IPS-11a (cell line): Measurements from ENCODE around the gene ANGPT4.
A peak's percentile ranks its signal among the peaks of the same experiment; 100 is the strongest.

Experiments
- H3K4me3 ChIP-seq: one replicate; pipeline ENCODE4 v1.5.1; 2013; ENCODE audit warnings: low read depth, low read length, control low read depth

ANGPT4 gene

GRCh38 chr20:845941-846893, 69.9 kb downstream of the ANGPT4 start:
- no peak overlapping the region for H3K4me3 ChIP-seq

- no peak overlapping the region for H3K4me3 ChIP-seq
These were observed 70.8 kb downstream of the ANGPT4 start for GRCh38 chr20:845226-845868.

DNA sequence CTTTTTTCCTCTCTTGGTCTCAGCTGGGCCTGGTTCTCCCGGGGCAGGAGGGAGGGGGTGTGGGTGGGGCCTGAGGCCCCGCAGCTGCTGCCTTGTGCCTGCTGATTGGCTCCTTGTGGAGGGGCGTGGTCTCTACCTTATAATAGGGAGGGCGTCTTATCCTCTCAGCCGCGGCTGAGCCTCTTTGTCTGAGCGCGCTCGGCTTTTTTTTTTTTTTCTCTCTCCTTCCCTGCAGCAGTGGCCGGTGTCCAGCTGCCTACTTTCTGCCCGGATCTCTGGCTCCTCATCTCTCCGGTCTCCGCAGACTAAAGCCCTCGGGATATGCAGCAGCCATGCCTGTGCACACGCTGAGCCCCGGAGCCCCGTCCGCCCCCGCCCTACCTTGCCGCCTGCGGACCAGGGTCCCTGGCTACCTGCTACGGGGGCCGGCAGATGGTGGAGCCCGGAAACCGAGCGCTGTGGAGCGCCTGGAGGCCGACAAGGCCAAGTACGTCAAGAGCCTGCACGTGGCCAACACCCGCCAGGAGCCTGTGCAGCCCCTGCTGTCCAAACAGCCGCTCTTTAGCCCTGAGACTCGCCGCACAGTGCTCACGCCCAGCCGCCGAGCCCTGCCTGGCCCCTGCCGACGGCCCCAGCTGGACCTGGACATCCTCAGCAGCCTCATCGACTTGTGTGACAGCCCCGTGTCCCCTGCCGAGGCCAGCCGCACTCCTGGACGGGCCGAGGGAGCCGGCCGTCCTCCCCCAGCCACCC, 71.5 kb downstream of the ANGPT4 start:
- peak overlapping the region; percentile 43 for H3K4me3 ChIP-seq

DNA sequence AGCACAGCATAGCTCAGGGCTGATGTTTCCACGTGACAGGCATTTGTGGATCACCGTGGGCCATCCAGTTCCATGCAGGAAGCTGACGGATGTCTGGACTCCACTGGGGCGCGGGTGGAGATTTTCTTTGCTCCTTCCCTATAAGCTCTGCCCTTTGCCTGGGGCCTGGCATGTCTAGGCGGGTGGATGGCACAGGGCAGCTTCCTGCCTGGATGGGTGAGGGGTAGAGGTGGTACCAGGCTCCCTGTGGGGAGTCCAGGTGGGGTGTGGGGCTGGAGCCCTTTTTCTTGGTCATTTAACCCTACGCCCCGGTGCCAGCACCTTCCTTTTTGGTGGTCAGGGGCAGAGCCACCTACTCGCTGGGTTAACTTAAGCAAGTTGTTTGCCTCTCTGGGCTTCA, 72.2 kb downstream of the ANGPT4 start:
- no peak overlapping the region for H3K4me3 ChIP-seq

- H3K4me3 ChIP-seq = no peak overlapping the region
These were observed 73.6 kb downstream of the ANGPT4 start for GRCh38 chr20:842547-842940.

DNA sequence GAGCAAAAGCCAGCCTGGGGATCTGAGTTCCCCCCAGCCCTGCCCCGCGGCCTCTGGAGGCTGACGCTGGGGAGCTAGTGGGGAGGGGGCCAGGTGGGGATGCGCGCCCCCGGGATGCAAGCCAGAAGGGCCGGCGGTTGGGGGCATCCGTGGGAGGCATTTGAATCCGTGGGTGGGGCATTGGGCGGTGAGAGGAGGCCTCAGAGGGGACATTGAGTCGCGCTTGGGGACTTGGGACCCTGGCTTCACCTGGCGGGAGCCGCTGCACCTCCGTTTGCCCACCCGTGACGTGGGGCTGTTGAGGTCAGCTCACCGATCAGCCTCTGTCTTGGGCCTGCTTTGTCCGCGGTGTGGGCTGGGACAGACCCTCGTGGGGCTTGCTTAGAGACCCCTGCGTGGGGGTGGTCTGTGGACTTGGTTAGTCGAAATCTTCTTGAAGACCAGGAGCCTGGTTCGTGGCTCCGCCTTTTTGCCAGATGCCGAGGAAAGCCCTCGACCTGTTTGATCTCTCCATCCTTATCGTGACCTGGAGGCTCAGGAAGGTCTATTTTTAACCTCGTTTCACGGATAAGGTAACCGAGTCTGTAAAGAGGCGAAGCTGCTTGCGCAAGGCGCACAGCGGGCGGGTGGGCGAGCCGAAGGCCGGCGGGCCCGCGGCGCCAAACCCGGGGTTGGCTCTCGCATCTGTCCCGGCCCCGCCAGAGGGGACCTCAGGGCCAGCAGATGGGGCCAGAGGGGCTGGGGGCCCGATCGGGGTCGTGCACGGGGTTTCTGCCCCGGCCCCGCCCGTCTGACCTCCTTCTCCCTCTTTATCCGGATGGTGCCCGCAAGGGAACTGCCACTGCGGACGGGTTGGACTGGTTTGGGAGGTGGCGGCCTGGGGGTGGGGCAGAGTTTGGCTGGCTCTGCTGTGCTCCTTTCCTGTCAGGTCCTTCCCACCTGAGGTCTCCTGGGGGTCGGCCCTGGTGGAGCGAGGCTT, 74.3 kb downstream of the ANGPT4 start:
- H3K4me3 ChIP-seq = peak overlapping the region; percentile 70

GRCh38 chr20:840858-841567, 75.1 kb downstream of the ANGPT4 start:
- peak overlapping the region; percentile 70 for H3K4me3 ChIP-seq

DNA sequence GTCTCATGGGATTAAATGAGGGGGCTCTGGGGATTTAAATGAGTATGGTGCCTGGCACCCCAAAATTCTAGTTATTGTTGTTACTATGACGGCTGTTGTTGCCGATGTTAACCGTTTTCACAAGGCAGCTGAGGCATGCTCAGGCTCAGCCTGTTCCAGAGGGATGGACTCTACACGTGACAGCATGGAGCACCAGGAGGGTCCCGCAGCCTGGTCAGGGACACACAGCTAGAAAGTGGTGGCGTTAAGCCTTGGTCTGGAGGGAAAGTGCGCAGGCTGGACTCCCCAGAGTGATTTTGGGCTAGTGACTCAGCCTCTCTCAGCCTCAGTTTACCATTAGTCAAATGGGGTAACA, 75.7 kb downstream of the ANGPT4 start:
- no peak overlapping the region for H3K4me3 ChIP-seq

DNA sequence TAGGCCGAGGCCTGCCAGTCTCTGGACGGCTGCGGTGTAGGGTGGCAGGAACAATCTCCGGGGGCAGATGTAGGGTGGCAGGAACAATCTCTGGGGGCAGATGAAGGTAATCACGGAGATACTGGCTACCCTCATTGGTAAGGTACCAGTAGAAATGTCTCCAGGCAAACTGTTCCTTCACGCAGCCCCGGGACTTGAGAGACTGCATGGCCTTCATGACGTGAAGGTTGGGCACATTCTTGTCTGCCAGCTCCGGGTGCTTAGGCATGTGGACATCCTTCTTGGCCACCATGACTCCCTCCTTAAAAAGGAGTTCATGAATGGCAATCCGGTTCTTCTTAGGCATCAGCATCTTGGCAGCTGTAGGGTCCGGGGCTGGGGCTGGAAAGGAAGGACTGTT, 76.5 kb downstream of the ANGPT4 start:
- no peak overlapping the region for H3K4me3 ChIP-seq

DNA sequence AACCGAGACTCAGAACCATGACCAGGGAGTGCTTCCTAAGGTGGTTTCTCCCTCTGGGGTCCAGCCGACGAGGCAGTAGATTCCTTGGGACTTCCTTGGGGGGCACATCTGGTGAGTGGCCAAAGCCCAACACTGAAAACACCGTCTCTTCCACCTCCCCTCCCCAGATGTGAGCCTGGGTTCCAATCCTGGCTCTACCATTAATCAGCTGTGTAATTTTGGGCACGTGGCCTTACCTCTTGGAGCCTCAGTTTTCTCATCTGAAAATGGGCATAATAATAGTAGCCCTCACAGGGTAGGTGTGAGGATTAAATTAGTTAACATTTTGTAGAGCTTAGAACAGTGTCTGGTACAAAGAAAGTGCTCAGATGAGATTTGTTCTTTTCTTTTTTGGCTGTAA, 77.1 kb downstream of the ANGPT4 start:
- H3K4me3 ChIP-seq = no peak overlapping the region

- no peak overlapping the region for H3K4me3 ChIP-seq
These were observed 79.9 kb downstream of the ANGPT4 start for GRCh38 chr20:836190-836589.

DNA sequence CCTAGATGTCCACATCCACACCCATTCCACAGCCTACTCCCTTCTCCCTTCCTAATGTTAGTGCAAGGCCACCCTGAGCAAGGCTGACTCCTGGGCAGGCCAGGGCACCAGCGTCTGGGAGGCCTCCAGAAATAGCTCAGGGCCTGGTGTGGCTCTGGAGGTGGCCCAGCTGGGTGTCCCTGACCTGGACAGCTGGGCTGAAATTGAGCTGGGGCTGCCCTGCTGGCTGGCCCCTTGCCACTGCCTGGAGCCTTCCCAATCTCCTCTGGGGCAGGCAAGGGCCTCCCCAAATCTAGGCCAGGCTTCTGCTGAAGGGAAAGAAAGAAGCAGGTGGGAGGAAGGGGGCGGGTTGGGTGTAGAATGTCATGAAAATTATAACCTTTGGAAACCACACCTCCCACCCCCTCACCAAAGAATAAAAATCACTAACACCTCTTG, 80.5 kb downstream of the ANGPT4 start:
- no peak overlapping the region for H3K4me3 ChIP-seq

- peak overlapping the region; percentile 67 for H3K4me3 ChIP-seq
These were observed 81.9 kb downstream of the ANGPT4 start for GRCh38 chr20:834151-834746.

- H3K4me3 ChIP-seq = peak within 1 kb of the TSS; percentile 67
These were observed 82.5 kb downstream of the ANGPT4 start, which contains the start of gene FAM110A for GRCh38 chr20:833450-834150. TSS of gene FAM110A (plus strand) at chr20:833715. CDS start at chr20:844805, 11,090 bp downstream.

DNA sequence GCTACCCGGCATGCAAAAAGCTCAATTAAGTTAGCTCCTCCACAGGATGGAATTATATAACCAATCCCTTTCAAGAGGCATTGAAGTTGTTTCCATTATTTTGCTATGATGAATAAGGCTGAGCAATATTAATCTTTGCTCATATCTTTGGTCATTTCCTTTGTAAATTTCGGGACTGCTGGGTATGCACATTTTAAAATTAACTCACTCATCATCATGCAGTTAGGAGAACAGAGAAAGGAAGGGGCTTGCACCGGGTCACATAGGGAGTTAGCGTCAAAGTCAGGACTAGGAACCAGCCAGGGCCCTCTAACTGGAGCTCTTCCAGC, 83.0 kb downstream of the ANGPT4 start:
- H3K4me3 ChIP-seq = no peak overlapping the region

GRCh38 chr20:831956-832355, 84.2 kb downstream of the ANGPT4 start:
- H3K4me3 ChIP-seq = no peak overlapping the region

DNA sequence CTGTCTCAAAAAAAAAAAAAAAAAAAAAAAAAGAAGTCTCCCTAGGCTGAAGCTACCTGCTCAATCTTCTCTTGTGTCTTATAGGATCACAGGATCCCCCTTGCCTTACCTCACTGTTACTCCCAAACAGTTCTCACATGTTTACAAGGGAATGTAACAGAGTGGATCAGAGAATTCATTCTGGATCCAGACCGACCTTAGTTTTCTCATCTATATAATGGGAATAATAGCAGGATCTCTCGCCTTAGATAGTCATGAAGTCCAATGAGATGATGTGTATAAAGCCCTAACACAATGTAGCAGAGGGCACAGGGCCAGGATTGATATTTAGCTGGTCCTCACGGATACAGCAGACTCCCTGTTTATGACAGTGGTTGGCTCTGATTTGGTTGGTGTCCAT, 84.9 kb downstream of the ANGPT4 start:
- H3K4me3 ChIP-seq = no peak overlapping the region

GRCh38 chr20:830011-830521, 86.1 kb downstream of the ANGPT4 start:
- no peak overlapping the region for H3K4me3 ChIP-seq

- H3K4me3 ChIP-seq = no peak overlapping the region
These were observed 86.6 kb downstream of the ANGPT4 start for GRCh38 chr20:829551-829950.
